WTC11 (cell line): Measurements from ENCODE around the gene NAT16. TPM values are rescaled to one million over a fixed set of nuclear protein-coding genes. Genes with fewer than 3 reads are reported as not detected.

ENCODE experiments used
- ARID4B ChIP-seq: sonication (generic); formaldehyde crosslinking; IDR thresholded peaks from 2 replicates; pipeline ENCODE4 v1.8.0; 2023; ENCODE audit warnings: missing genetic modification reagents, mild to moderate bottlenecking, borderline replicate concordance
- ATF6 ChIP-seq: sonication (generic); formaldehyde crosslinking; IDR thresholded peaks from 2 replicates; pipeline ENCODE4 v1.8.1; 2023; ENCODE audit warnings: mild to moderate bottlenecking, missing genetic modification reagents
- CREB1 ChIP-seq: sonication (generic); formaldehyde crosslinking; IDR thresholded peaks from 2 replicates; pipeline ENCODE4 v1.8.0; 2023; ENCODE audit warnings: mild to moderate bottlenecking, missing genetic modification reagents
- CTCF ChIP-seq: fragments of 200-600 bp; IDR thresholded peaks from 2 replicates; pipeline ENCODE4 v1.8.0; 2022; ENCODE audit warnings: antibody characterized with exemption
- E2F1 ChIP-seq: sonication (generic); formaldehyde crosslinking; IDR thresholded peaks from 2 replicates; pipeline ENCODE4 v1.8.0; 2022; ENCODE audit warnings: mild to moderate bottlenecking, missing genetic modification reagents
- E2F4 ChIP-seq: sonication (generic); formaldehyde crosslinking; IDR thresholded peaks from 2 replicates; pipeline ENCODE4 v1.8.1; 2022; ENCODE audit warnings: low read depth, mild to moderate bottlenecking, moderate library complexity, missing genetic modification reagents, borderline replicate concordance
- EMX1 ChIP-seq: fragments of 250-450 bp; sonication (Bioruptor Pico); IDR thresholded peaks from 2 replicates; pipeline ENCODE4 v1.8.0; 2021; ENCODE audit warnings: mild to moderate bottlenecking
- ERG ChIP-seq: fragments of 250-450 bp; sonication (Bioruptor Pico); IDR thresholded peaks from 2 replicates; pipeline ENCODE4 v1.8.0; 2021; ENCODE audit warnings: mild to moderate bottlenecking
- FOXK1 ChIP-seq: sonication (generic); formaldehyde crosslinking; IDR thresholded peaks from 2 replicates; pipeline ENCODE4 v1.8.0; 2022; ENCODE audit warnings: mild to moderate bottlenecking, moderate library complexity, missing genetic modification reagents
- HMGA2 ChIP-seq: fragments of 250-450 bp; sonication (Bioruptor Pico); IDR thresholded peaks from 2 replicates; pipeline ENCODE4 v1.4.0; 2021; ENCODE audit warnings: mild to moderate bottlenecking, moderate library complexity
- HMGXB4 ChIP-seq: sonication (generic); formaldehyde crosslinking; IDR thresholded peaks from 2 replicates; pipeline ENCODE4 v1.8.1; 2023; ENCODE audit warnings: mild to moderate bottlenecking, moderate library complexity, missing genetic modification reagents
- IRF2 ChIP-seq: sonication (generic); formaldehyde crosslinking; IDR thresholded peaks from 2 replicates; pipeline ENCODE4 v1.8.0; 2022; ENCODE audit warnings: low read depth, missing genetic modification reagents, borderline replicate concordance
- NR3C1 ChIP-seq: sonication (generic); formaldehyde crosslinking; conservative IDR thresholded peaks from 2 replicates; pipeline ENCODE4 v1.8.1; 2023; ENCODE audit warnings: low read depth, mild to moderate bottlenecking, missing genetic modification reagents
- STAT6 ChIP-seq: sonication (generic); formaldehyde crosslinking; conservative IDR thresholded peaks from 2 replicates; pipeline ENCODE4 v1.8.1; 2023; ENCODE audit warnings: mild to moderate bottlenecking, low read depth, missing genetic modification reagents, moderate library complexity
- USF1 ChIP-seq: sonication (generic); formaldehyde crosslinking; IDR thresholded peaks from 2 replicates; pipeline ENCODE4 v1.8.0; 2022; ENCODE audit warnings: mild to moderate bottlenecking, missing genetic modification reagents
- ZNF232 ChIP-seq: sonication (generic); formaldehyde crosslinking; IDR thresholded peaks from 2 replicates; pipeline ENCODE4 v1.8.0; 2022; ENCODE audit warnings: mild to moderate bottlenecking, missing genetic modification reagents
- ZNF317 ChIP-seq: sonication (generic); formaldehyde crosslinking; IDR thresholded peaks from 2 replicates; pipeline ENCODE4 v1.8.1; 2023; ENCODE audit warnings: low read depth, mild to moderate bottlenecking, moderate library complexity, missing genetic modification reagents, borderline replicate concordance
- total RNA-seq: library from RNA; stranded (reverse); gene quantifications from 3 replicates; pipeline ENCODE4 v1.2.3, GENCODE V29; 2021

Gene NAT16
- total RNA-seq, 1 experiment from 2014 or later, result 0.39 TPM

- TF ChIP-seq ERG (CRISPR knock-in tag) (no peak), FOXK1 (CRISPR knock-in tag) (peak; percentile 97), HMGA2 (CRISPR knock-in tag) (no peak), ZNF317 (CRISPR knock-in tag) (peak; percentile 69), E2F4 (peak; percentile 91), CREB1 (peak; percentile 95), STAT6 (CRISPR knock-in tag) (no peak; the same call in 1 of the 2 replicates), USF1 (CRISPR knock-in tag) (peak; percentile 99), NR3C1 (CRISPR knock-in tag) (0 out of 2 replicates have a peak, but pooled peaks have one; percentile 66), HMGXB4 (CRISPR knock-in tag) (peak; percentile 63; the same call in 1 of the 2 replicates), ZNF232 (CRISPR knock-in tag) (peak; percentile 98), CTCF (no peak), EMX1 (no peak), E2F1 (peak; percentile 89; the same call in 1 of the 2 replicates), IRF2 (CRISPR knock-in tag) (no peak), ATF6 (CRISPR knock-in tag) (peak; percentile 39; the same call in 1 of the 2 replicates), ARID4B (CRISPR knock-in tag) (peak; percentile 98)
Observed at GRCh38 chr7:101165075-101165957, 14.8 kb downstream of the NAT16 start, which contains the start of gene VGF (continued).
